HepG2 (cell line): Measurements from ENCODE around the gene SBDS. TPM values are rescaled to one million over a fixed set of nuclear protein-coding genes. Genes with fewer than 3 reads are reported as not detected.

Experiments used
- ATAC-seq: fragments of 200-7000 bp; cut with Tn5 transposase; 3 replicates; pipeline ENCODE4 v1.9.1; 2020; ENCODE audit warnings: mild to moderate bottlenecking, moderate library complexity
- BruUV-seq: library from RNA; stranded (reverse); fragments of 400-500 nt; replicated peaks from 2 replicates; lab custom pipeline; 2021; lab: Mats Ljungman, UMichigan
- CTCF ChIA-PET: fragments of 300-600 bp; formaldehyde crosslinking; extraction: SDS; loops from one replicate; lab custom pipeline; 2021; ENCODE audit warnings: low total read pairs, inconsistent platforms, low intra/inter-chr PET ratio; lab: Yijun Ruan, JAX
- POLR2A ChIA-PET: fragments of 350-600 bp; sonication (Branson Sonifier 250); formaldehyde crosslinking; loops from one replicate; lab custom pipeline; 2020; ENCODE audit warnings: antibody characterized with exemption, inconsistent platforms; lab: Yijun Ruan, JAX
- DNase-seq: peaks from one replicate; pipeline ENCODE4 v3.0.0-alpha.2; 2015; ENCODE audit warnings: low spot score
- FAIRE-seq: peaks from 3 replicates; lab custom pipeline; 2011; peaks lifted over from hg19 to GRCh38; lab: Jason Lieb, UNC
- H2AFZ ChIP-seq: one replicate; pipeline ENCODE4 v1.6.1; 2011; ENCODE audit warnings: low read length, inconsistent platforms
- H3K27ac ChIP-seq: fragments of 300-600 bp; 3 replicates; pipeline ENCODE4 v1.8.0; 2011; ENCODE audit warnings: mixed run types, mild to moderate bottlenecking, mixed read lengths, low read length, inconsistent platforms; ENCODE audit not compliant: insufficient read depth; ENCODE audit errors: extremely low read length
- H3K27me3 ChIP-seq, 2 experiments: fragments of 200-600 bp in 1 of 2; 2 replicates in 1 of 2; 3 replicates in 1 of 2; pipeline versions ENCODE4 v1.6.0 to v1.8.0; 2011; ENCODE audit warnings: low read length in 2 of 2, mild to moderate bottlenecking in 2 of 2, moderate library complexity in 2 of 2, inconsistent platforms in 1 of 2; ENCODE audit not compliant: insufficient read depth in 2 of 2, control insufficient read depth in 1 of 2
- H3K36me3 ChIP-seq, 2 experiments: fragments of 200-600 bp in 1 of 2; replicated peaks in 1 of 2; 2 replicates in 1 of 2; 3 replicates in 1 of 2; pipeline versions ENCODE4 v1.5.1 to v1.8.0; 2011; ENCODE audit warnings: low read length in 2 of 2, inconsistent platforms in 1 of 2; ENCODE audit not compliant: insufficient read depth in 2 of 2, control insufficient read depth in 1 of 2
- H3K4me1 ChIP-seq: 2 replicates; pipeline ENCODE4 v1.5.1; 2012; ENCODE audit warnings: low read length, inconsistent platforms; ENCODE audit not compliant: insufficient read depth
- H3K4me2 ChIP-seq: 2 replicates; pipeline ENCODE4 v1.6.0; 2011; ENCODE audit warnings: low read depth, low read length, inconsistent platforms
- H3K4me3 ChIP-seq, 3 experiments: fragments of 200-600 bp in 1 of 3; sonication (generic), shearing (Covaris generic) in 1 of 3; replicated peaks in 1 of 3; 2 replicates each; pipeline ENCODE4 v1.5.1; 2011 to 2016; ENCODE audit warnings: low read length in 3 of 3, inconsistent platforms in 2 of 3, low read depth in 2 of 3, mild to moderate bottlenecking in 2 of 3, control low read depth in 1 of 3, mixed read lengths in 1 of 3; ENCODE audit not compliant: insufficient read depth in 1 of 3
- H3K79me2 ChIP-seq: one replicate; pipeline ENCODE4 v1.6.1; 2011; ENCODE audit warnings: low read length, inconsistent platforms; ENCODE audit not compliant: insufficient read depth
- H3K9ac ChIP-seq: 2 replicates; pipeline ENCODE4 v1.6.0; 2011; ENCODE audit warnings: mild to moderate bottlenecking, low read depth, low read length, inconsistent platforms; ENCODE audit not compliant: insufficient read depth
- H3K9me3 ChIP-seq: 2 replicates; pipeline ENCODE4 v1.5.1; 2012; ENCODE audit warnings: mild to moderate bottlenecking, low read length
- H4K20me1 ChIP-seq: 2 replicates; pipeline ENCODE4 v1.6.0; 2011; ENCODE audit warnings: inconsistent platforms, mild to moderate bottlenecking, low read length, moderate library complexity; ENCODE audit not compliant: insufficient read depth
- HOXA5 ChIP-seq: sonication (generic); formaldehyde crosslinking; IDR thresholded peaks from 2 replicates; pipeline ENCODE4 v1.4.0; 2020; ENCODE audit warnings: missing genetic modification reagents
- ZNF10 ChIP-seq: sonication (generic); formaldehyde crosslinking; IDR thresholded peaks from 2 replicates; pipeline ENCODE4 v1.4.0; 2020; ENCODE audit warnings: mild to moderate bottlenecking, low read depth, missing genetic modification reagents, borderline replicate concordance
- ZNF121 ChIP-seq: sonication (generic); formaldehyde crosslinking; IDR thresholded peaks from 2 replicates; pipeline ENCODE4 v1.5.0; 2020; ENCODE audit warnings: mild to moderate bottlenecking, missing genetic modification reagents
- ZNF3 ChIP-seq: IDR thresholded peaks from 2 replicates; pipeline ENCODE4 v1.7.0; 2017; ENCODE audit warnings: inconsistent platforms
- ZNF382 ChIP-seq: sonication (generic); formaldehyde crosslinking; IDR thresholded peaks from 2 replicates; pipeline ENCODE4 v1.5.0; 2020; ENCODE audit warnings: missing genetic modification reagents, mild to moderate bottlenecking, borderline replicate concordance
- ZNF567 ChIP-seq: sonication (generic); formaldehyde crosslinking; IDR thresholded peaks from 2 replicates; pipeline ENCODE4 v1.8.1; 2023; ENCODE audit warnings: mild to moderate bottlenecking, missing genetic modification reagents, borderline replicate concordance
- WGBS: methylation state at CpG from one replicate; pipeline ENCODE4 v1.1.6; 2017; ENCODE audit warnings: low lambda C conversion rate; 5-methylcytosine and 5-hydroxymethylcytosine counted together
- in situ Hi-C: cut with HindIII; loops from 2 replicates; pipeline ENCODE4 v1.10.0; 2017; ENCODE audit warnings: low pct_unique_long_range_greater_than_20kb; ENCODE audit not compliant: extremely low pct_ligation_motif_present
- intact Hi-C: fragments of 100-400 bp; cut with micrococcal nuclease; formaldehyde crosslinking; loops from one replicate; pipeline ENCODE4 v1.10.0; 2022; ENCODE audit not compliant: unreplicated experiment
- polyA plus RNA-seq, 8 experiments: library from polyadenylated mRNA; depleted of rRNA in 3 of 8; stranded (reverse) in 7 of 8; unstranded in 1 of 8; fragments of >200 nt; fragmentation: Illumina TruSeq in 4 of 8; extraction: Trizol in 4 of 8; gene quantifications; 2 replicates each; pipeline versions ENCODE4 v1.2.1 to v1.2.3, GENCODE V29; 2011 to 2016; ENCODE audit warnings: low read depth in 4 of 8, missing spikeins in 1 of 8, mixed read lengths in 1 of 8; ENCODE audit not compliant: insufficient read depth in 1 of 8
- total RNA-seq, 5 experiments: library from RNA; depleted of rRNA; stranded (reverse); fragments of >200 nt; fragmentation: Illumina TruSeq; extraction: Trizol; gene quantifications; 2 replicates each; pipeline ENCODE4 v1.2.3, GENCODE V29; 2016; ENCODE audit warnings: low read depth in 1 of 5
- TF ChIP-seq, protein P1 (sequence below), 2 experiments: sonication (generic) in 1 of 2; formaldehyde crosslinking in 1 of 2; IDR thresholded peaks; 2 replicates each; pipeline versions ENCODE4 v1.6.1 to v1.9.0; 2014 to 2022; ENCODE audit warnings: antibody characterized with exemption in 1 of 2, borderline replicate concordance in 1 of 2, inconsistent platforms in 1 of 2, low read depth in 1 of 2, missing genetic modification reagents in 1 of 2

SBDS gene
- total and polyA plus RNA-seq, 2 of the 13 experiments (the other 11 are each of a cell fraction or from before 2014, with no cell fraction given) = 39.1 to 79.3 TPM

GRCh38 chr7:67021260-67021659 is 25.9 kb upstream of the SBDS start (continued):
- TF ChIP-seq ZNF382 (CRISPR knock-in tag) = no peak

GRCh38 chr7:67019562-67020390 is 24.4 kb upstream of the SBDS start:
- H3K4me1 ChIP-seq = no peaks in the 10 kb centered on the region
- no peaks in the 10 kb centered on the region for H3K79me2 ChIP-seq
- ChIA-PET CTCF (no interaction called here), POLR2A (no interaction called here)
- H4K20me1 ChIP-seq = no peaks in the 10 kb centered on the region
- WGBS = 88% methylated on average over 8 of the region's 8 CpGs
- H2AFZ ChIP-seq = no peak overlapping the region
- H3K9ac ChIP-seq = no peak overlapping the region
- no peak overlapping the region for H3K4me2 ChIP-seq
- intact Hi-C loops (no loop called here), in situ Hi-C loops (no loop called here)
- no TSS peak for BruUV-seq
- ATAC-seq (no peak), FAIRE-seq (no peak), DNase-seq (no peak)
- H3K27ac ChIP-seq = no peak overlapping the region
- no peak overlapping the region for H3K4me3 ChIP-seq
- no peaks in the 10 kb centered on the region for H3K9me3 ChIP-seq
- peaks cover 10 to 34% of the 10 kb centered on the region in 2 experiments for H3K36me3 ChIP-seq
- no peaks in the 10 kb centered on the region for H3K27me3 ChIP-seq
- TF ChIP-seq, protein P1, sequence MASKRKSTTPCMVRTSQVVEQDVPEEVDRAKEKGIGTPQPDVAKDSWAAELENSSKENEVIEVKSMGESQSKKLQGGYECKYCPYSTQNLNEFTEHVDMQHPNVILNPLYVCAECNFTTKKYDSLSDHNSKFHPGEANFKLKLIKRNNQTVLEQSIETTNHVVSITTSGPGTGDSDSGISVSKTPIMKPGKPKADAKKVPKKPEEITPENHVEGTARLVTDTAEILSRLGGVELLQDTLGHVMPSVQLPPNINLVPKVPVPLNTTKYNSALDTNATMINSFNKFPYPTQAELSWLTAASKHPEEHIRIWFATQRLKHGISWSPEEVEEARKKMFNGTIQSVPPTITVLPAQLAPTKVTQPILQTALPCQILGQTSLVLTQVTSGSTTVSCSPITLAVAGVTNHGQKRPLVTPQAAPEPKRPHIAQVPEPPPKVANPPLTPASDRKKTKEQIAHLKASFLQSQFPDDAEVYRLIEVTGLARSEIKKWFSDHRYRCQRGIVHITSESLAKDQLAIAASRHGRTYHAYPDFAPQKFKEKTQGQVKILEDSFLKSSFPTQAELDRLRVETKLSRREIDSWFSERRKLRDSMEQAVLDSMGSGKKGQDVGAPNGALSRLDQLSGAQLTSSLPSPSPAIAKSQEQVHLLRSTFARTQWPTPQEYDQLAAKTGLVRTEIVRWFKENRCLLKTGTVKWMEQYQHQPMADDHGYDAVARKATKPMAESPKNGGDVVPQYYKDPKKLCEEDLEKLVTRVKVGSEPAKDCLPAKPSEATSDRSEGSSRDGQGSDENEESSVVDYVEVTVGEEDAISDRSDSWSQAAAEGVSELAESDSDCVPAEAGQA (IDR thresholded peaks at IDR 0.05; ENCODE audit: low read depth) = no peak
- TF ChIP-seq, protein P1 (CRISPR knock-in tag; IDR thresholded peaks at IDR 0.05; ENCODE audit: borderline replicate concordance) = no peak
- no peak for TF ChIP-seq ZNF10
- no peak for TF ChIP-seq ZNF121 (CRISPR knock-in tag)
- no peak for TF ChIP-seq ZNF3 (CRISPR knock-in tag)
- no peak for TF ChIP-seq ZNF567
- TF ChIP-seq HOXA5 (CRISPR knock-in tag) = no peak
